ENCODE results near the gene NR1D1. TPM values are rescaled to one million over a fixed set of nuclear protein-coding genes. Genes with fewer than 3 reads are reported as not detected.

NR1D1 gene
- total RNA-seq, 2 experiments from 2014 or later, result 5.2 to 5.4 TPM

- CTCF ChIA-PET, result interaction anchor here (0.5 to 1.8 kb wide), 3 partner anchors 23 to 78 kb away, joined by 3 to 8 read pairs (median 3); partner anchors contain the start of gene THRA
- no peak overlapping the region for H3K4me3 Mint-ChIP-seq
- intact Hi-C loops (cut with DNase I, micrococcal nuclease), result loop anchor here in 1 of 2 experiments (10.0 kb wide), 1 partner anchor 316 kb away; no protein-coding TSS in a partner anchor
- no peak for ATAC-seq
- no peaks in the 10 kb centered on the region for H3K9me3 Mint-ChIP-seq (ENCODE audit: low read depth)
- H3K36me3 Mint-ChIP-seq (ENCODE audit: low read depth), result peaks cover 22% of the 10 kb centered on the region
- peaks cover 28% of the 10 kb centered on the region for H3K4me1 Mint-ChIP-seq
- H3K27ac Mint-ChIP-seq, result no peak overlapping the region
- POLR2A ChIA-PET, result interaction anchor here (0.6 kb wide), 1 partner anchor 39 kb away, joined by 4 read pairs; no protein-coding TSS in a partner anchor
- H3K27me3 Mint-ChIP-seq, result no peaks in the 10 kb centered on the region
- no peak for DNase-seq
Measured at GRCh38 chr17:40090237-40091119, 9.9 kb downstream of the NR1D1 start.

GRCh38 chr17:40089077-40089895 is 11.1 kb downstream of the NR1D1 start:
- intact Hi-C loops (cut with DNase I, micrococcal nuclease), result no loop called here
- no peak for DNase-seq
- ChIA-PET CTCF (interaction anchor here (1.8 kb wide), 1 partner anchor 24 kb away, joined by 8 read pairs; no protein-coding TSS in a partner anchor), POLR2A (no interaction called here)
- ATAC-seq, result no peak
- H3K9me3 Mint-ChIP-seq (ENCODE audit: low read depth), result no peaks in the 10 kb centered on the region
- no peaks in the 10 kb centered on the region for H3K27me3 Mint-ChIP-seq
- no peak overlapping the region for H3K27ac Mint-ChIP-seq
- peaks cover 18% of the 10 kb centered on the region for H3K4me1 Mint-ChIP-seq
- peaks cover 16% of the 10 kb centered on the region for H3K36me3 Mint-ChIP-seq (ENCODE audit: low read depth)
- H3K4me3 Mint-ChIP-seq, result no peak overlapping the region

- DNase-seq, result no peak
- intact Hi-C loops (cut with DNase I, micrococcal nuclease), result no loop called here
- no peaks in the 10 kb centered on the region for H3K9me3 Mint-ChIP-seq (ENCODE audit: low read depth)
- ATAC-seq, result no peak
- ChIA-PET CTCF (interaction anchor here (0.6 to 1.0 kb wide), 3 partner anchors 22 to 258 kb away, joined by 3 to 5 read pairs (median 3); no protein-coding TSS in a partner anchor), POLR2A (no interaction called here)
- H3K4me1 Mint-ChIP-seq, result peaks cover 8% of the 10 kb centered on the region
- H3K4me3 Mint-ChIP-seq, result no peak overlapping the region
- H3K36me3 Mint-ChIP-seq (ENCODE audit: low read depth), result peaks cover 11% of the 10 kb centered on the region
- no peak overlapping the region for H3K27ac Mint-ChIP-seq
- H3K27me3 Mint-ChIP-seq, result no peaks in the 10 kb centered on the region
Measured at GRCh38 chr17:40087903-40088718, 12.3 kb downstream of the NR1D1 start.

- Mint-ChIP-seq H3K4me3 (no peak overlapping the region), H3K4me1 (peaks cover 8% of the 10 kb centered on the region), H3K36me3 (ENCODE audit: low read depth) (peaks cover 11% of the 10 kb centered on the region), H3K9me3 (ENCODE audit: low read depth) (no peaks in the 10 kb centered on the region), H3K27me3 (no peaks in the 10 kb centered on the region), H3K27ac (no peak overlapping the region)
- DNase-seq (no peak), ATAC-seq (no peak)
- POLR2A ChIA-PET, result no interaction called here
- intact Hi-C loops (cut with DNase I, micrococcal nuclease), result no loop called here
- CTCF ChIA-PET, result interaction anchor here (0.7 to 2.6 kb wide), 14 partner anchors 12 to 92 kb away, joined by 3 to 31 read pairs (median 7); partner anchors contain the start of genes MED24 and THRA
Measured at GRCh38 chr17:40087049-40087794, 13.2 kb downstream of the NR1D1 start.

- Mint-ChIP-seq H3K27ac (no peak overlapping the region), H3K27me3 (no peaks in the 10 kb centered on the region), H3K4me3 (no peak overlapping the region), H3K36me3 (ENCODE audit: low read depth) (peaks cover 11% of the 10 kb centered on the region), H3K9me3 (ENCODE audit: low read depth) (no peaks in the 10 kb centered on the region), H3K4me1 (peaks cover 5% of the 10 kb centered on the region)
- POLR2A ChIA-PET, result interaction anchor here (0.6 to 0.7 kb wide), 3 partner anchors 17 to 229 kb away, joined by 3 read pairs; no protein-coding TSS in a partner anchor
- CTCF ChIA-PET, result interaction anchor here (0.6 to 2.6 kb wide), 31 partner anchors 9 to 569 kb away, joined by 3 to 31 read pairs (median 5); partner anchors contain the start of genes CSF3, MED24 and THRA
- intact Hi-C loops (cut with DNase I, micrococcal nuclease), result loop anchor here (1.0 kb wide), 1 partner anchor 73 kb away; no protein-coding TSS in a partner anchor
- ATAC-seq (peak; percentile 78), DNase-seq (peak; percentile 81)
Measured at GRCh38 chr17:40086150-40087044, 14.0 kb downstream of the NR1D1 start.

GRCh38 chr17:40084477-40084876 is 15.9 kb downstream of the NR1D1 start:
- Mint-ChIP-seq H3K4me3 (no peak overlapping the region), H3K4me1 (peaks cover 2% of the 10 kb centered on the region), H3K27ac (peak overlapping the region; percentile 38), H3K27me3 (no peaks in the 10 kb centered on the region), H3K9me3 (ENCODE audit: low read depth) (no peaks in the 10 kb centered on the region), H3K36me3 (ENCODE audit: low read depth) (peaks cover 11% of the 10 kb centered on the region)
- ATAC-seq (no peak), DNase-seq (no peak)
- ChIA-PET POLR2A (no interaction called here), CTCF (interaction anchor here (0.5 to 2.6 kb wide), 6 partner anchors 9 to 57 kb away, joined by 3 to 31 read pairs (median 3); partner anchors contain the start of gene MED24)
- intact Hi-C loops (cut with DNase I, micrococcal nuclease), result no loop called here

- DNase-seq (no peak), ATAC-seq (no peak)
- Mint-ChIP-seq H3K4me1 (peaks cover 20% of the 10 kb centered on the region), H3K27me3 (no peaks in the 10 kb centered on the region), H3K9me3 (ENCODE audit: low read depth) (no peaks in the 10 kb centered on the region), H3K36me3 (ENCODE audit: low read depth) (peaks cover 5% of the 10 kb centered on the region), H3K4me3 (no peak overlapping the region), H3K27ac (no peak overlapping the region)
- CTCF ChIA-PET, result no interaction called here
- POLR2A ChIA-PET, result no interaction called here
- intact Hi-C loops (cut with DNase I, micrococcal nuclease), result loop anchor here in 1 of 2 experiments (5.0 kb wide), 1 partner anchor 52 kb away; no protein-coding TSS in a partner anchor
Measured at GRCh38 chr17:40079545-40079944, 20.8 kb downstream of the NR1D1 start.

- Mint-ChIP-seq H3K36me3 (ENCODE audit: low read depth) (no peaks in the 10 kb centered on the region), H3K4me3 (no peak overlapping the region), H3K9me3 (ENCODE audit: low read depth) (no peaks in the 10 kb centered on the region), H3K27me3 (no peaks in the 10 kb centered on the region), H3K4me1 (peaks cover 23% of the 10 kb centered on the region), H3K27ac (no peak overlapping the region)
- ChIA-PET CTCF (interaction anchor here (0.7 to 5.6 kb wide), 14 partner anchors 9 to 607 kb away, joined by 3 to 85 read pairs (median 10); partner anchors contain the start of genes MED24 and THRA), POLR2A (no interaction called here)
- ATAC-seq (no peak), DNase-seq (no peak)
- intact Hi-C loops (cut with DNase I, micrococcal nuclease), result loop anchor here in 1 of 2 experiments (5.0 kb wide), 1 partner anchor 49 kb away; no protein-coding TSS in a partner anchor
Measured at GRCh38 chr17:40076591-40076990, 23.8 kb downstream of the NR1D1 start.

GRCh38 chr17:40075942-40076498 is 24.4 kb downstream of the NR1D1 start:
- H3K27ac Mint-ChIP-seq, result peak overlapping the region; percentile 72
- ATAC-seq, result no peak

More at GRCh38 chr17:40075942-40076498, 24.4 kb downstream of the NR1D1 start:
- intact Hi-C loops (cut with DNase I, micrococcal nuclease), result loop anchor here (1.0 to 5.0 kb wide), 4 partner anchors 13 to 63 kb away; no protein-coding TSS in a partner anchor
- POLR2A ChIA-PET, result interaction anchor here (1.3 to 1.7 kb wide), 2 partner anchors 12 to 23 kb away, joined by 5 to 6 read pairs; no protein-coding TSS in a partner anchor
- Mint-ChIP-seq H3K4me3 (no peak overlapping the region), H3K4me1 (peaks cover 27% of the 10 kb centered on the region), H3K36me3 (ENCODE audit: low read depth) (no peaks in the 10 kb centered on the region), H3K9me3 (ENCODE audit: low read depth) (no peaks in the 10 kb centered on the region), H3K27me3 (no peaks in the 10 kb centered on the region)
- DNase-seq, result no peak
- CTCF ChIA-PET, result interaction anchor here (0.6 to 5.6 kb wide), 31 partner anchors 8 to 607 kb away, joined by 3 to 85 read pairs (median 5); partner anchors contain the start of genes MED24, NR1D1 and THRA
